GM12878 (cell line): Measurements from ENCODE around the gene TMEM97. TPM values are rescaled to one million over a fixed set of nuclear protein-coding genes. Genes with fewer than 3 reads are reported as not detected.

Experiments
- ATAC-seq: fragments of 200-7000 bp; cut with Tn5 transposase; 3 replicates; pipeline ENCODE4 v1.9.1; 2020; ENCODE audit warnings: mild to moderate bottlenecking, moderate library complexity
- BruUV-seq: library from RNA; stranded (reverse); fragments of 400-500 nt; replicated peaks from 2 replicates; lab custom pipeline; 2021; lab: Mats Ljungman, UMichigan
- CTCF ChIA-PET: fragments of 300-600 bp; sonication (Branson Sonifier 250); formaldehyde crosslinking; extraction: SDS; loops from one replicate; lab custom pipeline; 2021; ENCODE audit warnings: inconsistent platforms; lab: Yijun Ruan, JAX
- POLR2A ChIA-PET: fragments of 350-600 bp; formaldehyde crosslinking; extraction: SDS; loops from one replicate; lab custom pipeline; 2021; ENCODE audit warnings: inconsistent platforms; lab: Charles Lee
- RAD21 ChIA-PET: fragments of 300-600 bp; sonication (Branson Sonifier 250); formaldehyde crosslinking; loops from one replicate; lab custom pipeline; 2023; ENCODE audit warnings: antibody characterized with exemption; ENCODE audit not compliant: unreplicated experiment; lab: Charles Lee
- SMC1A ChIA-PET: fragments of 300-600 bp; sonication (Branson Sonifier 250); formaldehyde crosslinking; loops from one replicate; lab custom pipeline; 2023; ENCODE audit not compliant: unreplicated experiment, uncharacterized antibody; lab: Charles Lee
- DNase-seq: peaks from one replicate; pipeline ENCODE4 v3.0.0-alpha.2; 2011; ENCODE audit warnings: low read depth, low spot score
- FAIRE-seq: peaks from 3 replicates; lab custom pipeline; 2011; peaks lifted over from hg19 to GRCh38; lab: Jason Lieb, UNC
- H2AFZ ChIP-seq: 2 replicates; pipeline ENCODE4 v1.6.0; 2011; ENCODE audit warnings: low read depth, low read length, control low read depth; ENCODE audit not compliant: control insufficient read depth
- H3K27ac ChIP-seq: 2 replicates; pipeline ENCODE4 v1.5.1; 2011; ENCODE audit warnings: control low read depth; ENCODE audit not compliant: control insufficient read depth, insufficient read depth
- H3K27me3 ChIP-seq, 2 experiments: replicated peaks in 1 of 2; 2 replicates each; pipeline versions ENCODE4 v1.6.0 to v1.6.1; 2011; ENCODE audit warnings: low read length in 1 of 2; ENCODE audit not compliant: control insufficient read depth in 2 of 2, insufficient read depth in 2 of 2
- H3K36me3 ChIP-seq, 2 experiments: 2 replicates each; pipeline ENCODE4 v1.5.1; 2011; ENCODE audit warnings: low read length in 1 of 2; ENCODE audit not compliant: control insufficient read depth in 2 of 2, insufficient read depth in 2 of 2
- H3K4me1 ChIP-seq: 2 replicates; pipeline ENCODE4 v1.6.1; 2011; ENCODE audit warnings: mild to moderate bottlenecking, low read length, moderate library complexity, mixed read lengths; ENCODE audit not compliant: control insufficient read depth, insufficient read depth
- H3K4me2 ChIP-seq: 2 replicates; pipeline ENCODE4 v1.6.0; 2011; ENCODE audit warnings: control low read depth; ENCODE audit not compliant: control insufficient read depth, insufficient read depth
- H3K4me3 ChIP-seq: fragments of 200-600 bp; sonication (generic); 2 replicates; pipeline ENCODE4 v1.5.1; 2016
- H3K79me2 ChIP-seq: 2 replicates; pipeline ENCODE4 v1.6.0; 2011; ENCODE audit warnings: low read length; ENCODE audit not compliant: control insufficient read depth, insufficient read depth
- H3K9ac ChIP-seq: 2 replicates; pipeline ENCODE4 v1.8.0; 2011; ENCODE audit warnings: low read length, control low read depth, mixed read lengths; ENCODE audit not compliant: control insufficient read depth, insufficient read depth
- H3K9me3 ChIP-seq: replicated peaks from 3 replicates; pipeline ENCODE4 v1.5.1; 2011; ENCODE audit warnings: mild to moderate bottlenecking, low read length; ENCODE audit not compliant: control insufficient read depth, insufficient read depth
- H4K20me1 ChIP-seq: 2 replicates; pipeline ENCODE4 v1.6.0; 2011; ENCODE audit not compliant: control insufficient read depth, insufficient read depth
- BMI1 ChIP-seq: fragments of 450-650 bp; IDR thresholded peaks from 2 replicates; pipeline ENCODE4 v1.6.1; 2016; ENCODE audit warnings: mild to moderate bottlenecking, moderate library complexity, borderline replicate concordance
- EZH2 ChIP-seq: IDR thresholded peaks from 2 replicates; pipeline ENCODE4 v1.6.1; 2012; ENCODE audit warnings: low read depth, mild to moderate bottlenecking, control low read depth, inconsistent platforms, low read length, borderline replicate concordance; ENCODE audit not compliant: control insufficient read depth
- KDM1A ChIP-seq: fragments of 200-600 bp; sonication (generic); IDR thresholded peaks from 2 replicates; pipeline ENCODE4 v1.6.1; 2016; ENCODE audit warnings: borderline replicate concordance
- MTA3 ChIP-seq: IDR thresholded peaks from 2 replicates; pipeline ENCODE4 v1.6.1; 2012; ENCODE audit warnings: low read length, inconsistent platforms, borderline replicate concordance
- MYB ChIP-seq: fragments of 150-350 bp; IDR thresholded peaks from 2 replicates; pipeline ENCODE4 v1.6.1; 2014; ENCODE audit warnings: mild to moderate bottlenecking, low read depth, low read length, borderline replicate concordance
- NR2F1 ChIP-seq: fragments of 450-650 bp; conservative IDR thresholded peaks from 2 replicates; pipeline ENCODE4 v1.6.1; 2017; ENCODE audit warnings: mild to moderate bottlenecking
- POLR2A ChIP-seq: IDR thresholded peaks from 2 replicates; pipeline ENCODE4 v1.6.1; 2011; ENCODE audit warnings: low read depth, mild to moderate bottlenecking, low read length
- TCF12 ChIP-seq: IDR thresholded peaks from 2 replicates; pipeline ENCODE4 v1.6.1; 2011; ENCODE audit warnings: low read depth, mild to moderate bottlenecking, low read length
- ZNF24 ChIP-seq: fragments of 450-650 bp; IDR thresholded peaks from 2 replicates; pipeline ENCODE4 v1.6.1; 2017; ENCODE audit warnings: antibody characterized with exemption, mild to moderate bottlenecking
- ZNF274 ChIP-seq: IDR thresholded peaks from one replicate; pipeline ENCODE4 v1.8.0; 2011; ENCODE audit not compliant: insufficient read length, insufficient read depth
- ZNF687 ChIP-seq: fragments of 450-650 bp; IDR thresholded peaks from 2 replicates; pipeline ENCODE4 v1.6.1; 2017; ENCODE audit warnings: mild to moderate bottlenecking, moderate library complexity
- WGBS: methylation state at CpG from one replicate; pipeline ENCODE4 v1.1.6; 2016; ENCODE audit warnings: low lambda C conversion rate; ENCODE audit not compliant: insufficient replicate concordance, insufficient coverage; ENCODE audit errors: missing lambda C conversion rate; 5-methylcytosine and 5-hydroxymethylcytosine counted together
- in situ Hi-C: fragments of 300-500 bp; cut with MboI; formaldehyde crosslinking; loops from 9 replicates; pipeline ENCODE4 v1.14.3; 2018; ENCODE audit warnings: mixed read lengths
- intact Hi-C: fragments of 100-400 bp; cut with micrococcal nuclease; formaldehyde crosslinking; loops from one replicate; pipeline ENCODE4 v1.14.2; 2022; ENCODE audit not compliant: unreplicated experiment
- polyA plus RNA-seq, 11 experiments: library from polyadenylated mRNA; depleted of rRNA in 4 of 11; unstranded in 6 of 11; stranded (reverse) in 5 of 11; fragments of >200 nt; fragmentation: Nextera tagmentation in 4 of 11; fragmentation: Illumina TruSeq in 1 of 11; extraction: Ambion mirVana in 4 of 11; extraction: Trizol in 1 of 11; gene quantifications; 1 replicate in 1 of 11; 2 replicates in 10 of 11; pipeline versions ENCODE4 v1.2.1 to v1.2.3, GENCODE V29; 2011 to 2016; ENCODE audit warnings: inconsistent platforms in 2 of 11, missing spikeins in 2 of 11, low read depth in 1 of 11
- total RNA-seq, 4 experiments: library from RNA; depleted of rRNA in 3 of 4; stranded (reverse); fragments of >200 nt in 3 of 4; fragmentation: Illumina TruSeq in 1 of 4; extraction: Trizol in 1 of 4; gene quantifications; 2 replicates each; pipeline versions ENCODE4 v1.2.1 to v1.2.3, GENCODE V29; 2013 to 2021
- TF ChIP-seq, protein P1 (sequence below): IDR thresholded peaks from 2 replicates; pipeline ENCODE4 v1.6.1; 2012; ENCODE audit warnings: low read depth, low read length, improper control_type of control experiment

The TMEM97 gene
- total and polyA plus RNA-seq, 10 of the 15 experiments (the other 5 are each of a cell fraction or from before 2014, with no cell fraction given), result 58.0 to 134 (median 86.0) TPM

DNA sequence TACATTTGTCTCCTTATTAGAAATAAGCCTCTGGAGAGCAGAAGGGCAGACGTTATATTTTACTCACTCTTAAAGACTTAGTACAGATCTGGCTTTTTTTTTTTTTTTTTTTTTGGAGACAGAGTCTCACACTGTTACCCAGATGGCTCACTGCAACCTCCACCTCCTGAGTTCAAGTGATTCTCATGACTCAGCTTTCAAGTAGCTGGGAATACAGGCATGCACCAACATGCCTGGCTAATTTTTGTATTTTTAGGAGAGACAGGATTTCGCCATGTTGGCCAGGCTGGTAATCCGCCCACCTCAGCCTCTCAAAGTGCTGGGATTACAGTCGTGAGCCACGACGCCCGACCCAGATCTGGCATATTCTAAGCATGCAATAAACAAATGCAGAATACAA lies 36.4 kb upstream of the TMEM97 start (continued):
- TF ChIP-seq MYB (no peak), ZNF274 (no peak), EZH2 (no peak), ZNF687 (no peak), ZNF24 (no peak), BMI1 (no peak), KDM1A (no peak), MTA3 (no peak), POLR2A (no peak), TCF12 (no peak), NR2F1 (no peak)

DNA sequence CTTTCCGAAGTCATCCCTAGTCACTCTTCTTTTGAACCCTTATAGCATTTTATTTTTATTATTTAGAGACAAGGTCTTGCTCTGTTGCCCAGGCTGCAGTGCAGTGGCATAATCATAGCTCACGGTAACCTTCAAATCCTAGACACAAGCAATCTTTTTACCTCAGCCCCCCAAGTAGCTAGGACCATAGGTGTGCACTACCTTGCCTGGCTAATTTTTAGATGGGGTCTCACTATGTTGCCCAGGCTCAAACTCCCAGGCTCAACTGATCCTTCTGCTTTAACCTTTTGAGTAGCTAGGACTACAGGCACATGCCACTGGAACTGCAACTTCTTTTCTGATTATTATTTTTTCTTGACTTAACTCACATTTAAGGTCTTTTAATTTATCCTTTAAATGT lies 33.0 kb upstream of the TMEM97 start:
- ChIA-PET CTCF (interaction anchor here (0.8 kb wide), 1 partner anchor 8 kb away, joined by 3 read pairs; no protein-coding TSS in a partner anchor), RAD21 (no interaction called here), SMC1A (interaction anchor here (1.1 kb wide), 1 partner anchor 9 kb away, joined by 3 read pairs; no protein-coding TSS in a partner anchor), POLR2A (interaction anchor here (0.8 kb wide), 1 partner anchor 14 kb away, joined by 3 read pairs; no protein-coding TSS in a partner anchor)
- intact Hi-C loops, result no loop called here
- no peak overlapping the region for H3K27ac ChIP-seq
- no peaks in the 10 kb centered on the region for H3K79me2 ChIP-seq
- DNase-seq (no peak), FAIRE-seq (no peak), ATAC-seq (no peak)
- H3K9me3 ChIP-seq, result no peaks in the 10 kb centered on the region
- H3K36me3 ChIP-seq, result no peaks in the 10 kb centered on the region
- no peaks in the 10 kb centered on the region for H3K27me3 ChIP-seq
- no peaks in the 10 kb centered on the region for H3K4me1 ChIP-seq
- H3K4me3 ChIP-seq, result no peak overlapping the region
- H2AFZ ChIP-seq, result no peak overlapping the region
- no peak overlapping the region for H3K4me2 ChIP-seq
- no peaks in the 10 kb centered on the region for H4K20me1 ChIP-seq
- WGBS, result 21% methylated on average over 2 of the region's 2 CpGs
- no TSS peak for BruUV-seq
- H3K9ac ChIP-seq, result no peak overlapping the region
- TF ChIP-seq, protein P1, sequence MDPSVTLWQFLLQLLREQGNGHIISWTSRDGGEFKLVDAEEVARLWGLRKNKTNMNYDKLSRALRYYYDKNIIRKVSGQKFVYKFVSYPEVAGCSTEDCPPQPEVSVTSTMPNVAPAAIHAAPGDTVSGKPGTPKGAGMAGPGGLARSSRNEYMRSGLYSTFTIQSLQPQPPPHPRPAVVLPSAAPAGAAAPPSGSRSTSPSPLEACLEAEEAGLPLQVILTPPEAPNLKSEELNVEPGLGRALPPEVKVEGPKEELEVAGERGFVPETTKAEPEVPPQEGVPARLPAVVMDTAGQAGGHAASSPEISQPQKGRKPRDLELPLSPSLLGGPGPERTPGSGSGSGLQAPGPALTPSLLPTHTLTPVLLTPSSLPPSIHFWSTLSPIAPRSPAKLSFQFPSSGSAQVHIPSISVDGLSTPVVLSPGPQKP, result no peak
- in situ Hi-C loops, result no loop called here
